ENCODE results near the gene HDAC4.

Gene HDAC4

DNA sequence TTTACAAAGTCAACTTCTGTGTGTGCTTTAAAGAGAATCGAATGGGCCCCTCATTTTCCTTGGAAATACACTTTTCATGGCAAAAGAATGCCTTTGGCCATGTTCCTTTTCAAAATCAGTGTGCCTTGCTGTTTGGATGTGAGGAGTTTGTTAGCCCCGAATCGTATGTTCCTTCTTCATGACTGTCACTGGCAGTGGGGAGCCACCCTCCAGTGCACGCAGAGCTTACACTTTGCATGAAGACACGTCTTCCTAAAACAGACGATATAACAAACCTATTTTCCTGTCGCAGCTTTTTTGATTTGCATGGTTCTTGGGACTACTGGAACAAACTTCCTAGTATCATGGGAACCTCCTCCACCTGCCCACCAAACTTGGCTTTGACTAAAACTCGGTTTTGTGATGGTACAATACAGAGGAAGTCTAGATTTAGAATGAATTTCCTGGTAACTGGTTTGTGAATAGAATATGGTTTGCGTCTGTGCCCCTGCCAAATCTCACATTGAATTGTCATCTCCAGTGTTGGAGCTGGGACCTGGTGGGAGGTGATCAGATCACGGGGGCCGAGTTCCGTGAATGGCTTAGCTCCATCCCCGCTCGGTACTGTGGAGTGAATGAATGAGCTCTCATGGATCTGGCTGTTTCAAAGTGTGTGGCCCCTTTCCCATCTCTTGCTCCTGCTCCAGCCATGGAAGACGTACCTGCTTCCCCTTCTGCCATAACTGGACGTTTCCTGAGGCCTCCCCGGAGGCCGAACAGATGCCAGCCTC, 358.1 kb downstream of the HDAC4 start:
- TF ChIP-seq RAD21 (IDR thresholded peaks at IDR 0.05; ENCODE audit: low read depth) (no peak), CEBPB (IDR thresholded peaks at IDR 0.05) (no peak), FOXM1 (IDR thresholded peaks at IDR 0.05; ENCODE audit: borderline replicate concordance, low read depth) (no peak), CREB1 (IDR thresholded peaks at IDR 0.05; ENCODE audit: low read depth) (no peak), NFIC (IDR thresholded peaks at IDR 0.05) (no peak), TEAD4 (IDR thresholded peaks at IDR 0.05) (no peak), TCF12 (IDR thresholded peaks at IDR 0.05; ENCODE audit: low read depth) (no peak), ZBTB7A (IDR thresholded peaks at IDR 0.05; ENCODE audit: low read depth) (no peak), TAF1 (IDR thresholded peaks at IDR 0.05; ENCODE audit: low read depth) (no peak), MAX (IDR thresholded peaks at IDR 0.05) (no peak), YY1 (IDR thresholded peaks at IDR 0.05; ENCODE audit: low read depth) (no peak), USF1 (IDR thresholded peaks at IDR 0.05) (no peak), EP300 (IDR thresholded peaks at IDR 0.05; ENCODE audit: borderline replicate concordance) (no peak), EGR1 (IDR thresholded peaks at IDR 0.05) (no peak)
- TF ChIP-seq, protein P1, sequence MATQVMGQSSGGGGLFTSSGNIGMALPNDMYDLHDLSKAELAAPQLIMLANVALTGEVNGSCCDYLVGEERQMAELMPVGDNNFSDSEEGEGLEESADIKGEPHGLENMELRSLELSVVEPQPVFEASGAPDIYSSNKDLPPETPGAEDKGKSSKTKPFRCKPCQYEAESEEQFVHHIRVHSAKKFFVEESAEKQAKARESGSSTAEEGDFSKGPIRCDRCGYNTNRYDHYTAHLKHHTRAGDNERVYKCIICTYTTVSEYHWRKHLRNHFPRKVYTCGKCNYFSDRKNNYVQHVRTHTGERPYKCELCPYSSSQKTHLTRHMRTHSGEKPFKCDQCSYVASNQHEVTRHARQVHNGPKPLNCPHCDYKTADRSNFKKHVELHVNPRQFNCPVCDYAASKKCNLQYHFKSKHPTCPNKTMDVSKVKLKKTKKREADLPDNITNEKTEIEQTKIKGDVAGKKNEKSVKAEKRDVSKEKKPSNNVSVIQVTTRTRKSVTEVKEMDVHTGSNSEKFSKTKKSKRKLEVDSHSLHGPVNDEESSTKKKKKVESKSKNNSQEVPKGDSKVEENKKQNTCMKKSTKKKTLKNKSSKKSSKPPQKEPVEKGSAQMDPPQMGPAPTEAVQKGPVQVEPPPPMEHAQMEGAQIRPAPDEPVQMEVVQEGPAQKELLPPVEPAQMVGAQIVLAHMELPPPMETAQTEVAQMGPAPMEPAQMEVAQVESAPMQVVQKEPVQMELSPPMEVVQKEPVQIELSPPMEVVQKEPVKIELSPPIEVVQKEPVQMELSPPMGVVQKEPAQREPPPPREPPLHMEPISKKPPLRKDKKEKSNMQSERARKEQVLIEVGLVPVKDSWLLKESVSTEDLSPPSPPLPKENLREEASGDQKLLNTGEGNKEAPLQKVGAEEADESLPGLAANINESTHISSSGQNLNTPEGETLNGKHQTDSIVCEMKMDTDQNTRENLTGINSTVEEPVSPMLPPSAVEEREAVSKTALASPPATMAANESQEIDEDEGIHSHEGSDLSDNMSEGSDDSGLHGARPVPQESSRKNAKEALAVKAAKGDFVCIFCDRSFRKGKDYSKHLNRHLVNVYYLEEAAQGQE (IDR thresholded peaks at IDR 0.05; ENCODE audit: low read depth): no peak

- TF ChIP-seq TCF12 (IDR thresholded peaks at IDR 0.05; ENCODE audit: low read depth) (no peak), YY1 (IDR thresholded peaks at IDR 0.05; ENCODE audit: low read depth) (no peak), TEAD4 (IDR thresholded peaks at IDR 0.05) (no peak), EP300 (IDR thresholded peaks at IDR 0.05; ENCODE audit: borderline replicate concordance) (no peak), FOXM1 (IDR thresholded peaks at IDR 0.05; ENCODE audit: borderline replicate concordance, low read depth) (no peak), CEBPB (IDR thresholded peaks at IDR 0.05) (no peak), USF1 (IDR thresholded peaks at IDR 0.05) (no peak), TAF1 (IDR thresholded peaks at IDR 0.05; ENCODE audit: low read depth) (no peak), MAX (IDR thresholded peaks at IDR 0.05) (no peak), EGR1 (IDR thresholded peaks at IDR 0.05) (no peak), ZBTB7A (IDR thresholded peaks at IDR 0.05; ENCODE audit: low read depth) (no peak), NFIC (IDR thresholded peaks at IDR 0.05) (no peak), CREB1 (IDR thresholded peaks at IDR 0.05; ENCODE audit: low read depth) (no peak), RAD21 (IDR thresholded peaks at IDR 0.05; ENCODE audit: low read depth) (no peak)
- TF ChIP-seq, protein P1 (IDR thresholded peaks at IDR 0.05; ENCODE audit: low read depth): no peak
These were observed 358.8 kb downstream of the HDAC4 start for GRCh38 chr2:239042046-239042445.

GRCh38 chr2:239041062-239041461, 359.8 kb downstream of the HDAC4 start:
- TF ChIP-seq USF1 (IDR thresholded peaks at IDR 0.05) (no peak), MAX (IDR thresholded peaks at IDR 0.05) (no peak), CREB1 (IDR thresholded peaks at IDR 0.05; ENCODE audit: low read depth) (no peak), CEBPB (IDR thresholded peaks at IDR 0.05) (no peak), ZBTB7A (IDR thresholded peaks at IDR 0.05; ENCODE audit: low read depth) (no peak), TAF1 (IDR thresholded peaks at IDR 0.05; ENCODE audit: low read depth) (no peak), FOXM1 (IDR thresholded peaks at IDR 0.05; ENCODE audit: borderline replicate concordance, low read depth) (no peak)
- TF ChIP-seq, protein P1 (IDR thresholded peaks at IDR 0.05; ENCODE audit: low read depth): no peak

Data from Ishikawa (cell line).